GM18873 (cell line): ENCODE data around the gene CUL2.
A peak's percentile ranks its signal among the peaks of the same experiment; 100 is the strongest.

ENCODE experiments used
- ATAC-seq: cut with Tn5 transposase; IDR thresholded peaks from one replicate; pipeline ENCODE4 v1.9.1; 2021; ENCODE audit warnings: mild to moderate bottlenecking, moderate library complexity, moderate number of reproducible peaks; ENCODE audit not compliant: unreplicated experiment, low FRiP score

CUL2 gene

DNA sequence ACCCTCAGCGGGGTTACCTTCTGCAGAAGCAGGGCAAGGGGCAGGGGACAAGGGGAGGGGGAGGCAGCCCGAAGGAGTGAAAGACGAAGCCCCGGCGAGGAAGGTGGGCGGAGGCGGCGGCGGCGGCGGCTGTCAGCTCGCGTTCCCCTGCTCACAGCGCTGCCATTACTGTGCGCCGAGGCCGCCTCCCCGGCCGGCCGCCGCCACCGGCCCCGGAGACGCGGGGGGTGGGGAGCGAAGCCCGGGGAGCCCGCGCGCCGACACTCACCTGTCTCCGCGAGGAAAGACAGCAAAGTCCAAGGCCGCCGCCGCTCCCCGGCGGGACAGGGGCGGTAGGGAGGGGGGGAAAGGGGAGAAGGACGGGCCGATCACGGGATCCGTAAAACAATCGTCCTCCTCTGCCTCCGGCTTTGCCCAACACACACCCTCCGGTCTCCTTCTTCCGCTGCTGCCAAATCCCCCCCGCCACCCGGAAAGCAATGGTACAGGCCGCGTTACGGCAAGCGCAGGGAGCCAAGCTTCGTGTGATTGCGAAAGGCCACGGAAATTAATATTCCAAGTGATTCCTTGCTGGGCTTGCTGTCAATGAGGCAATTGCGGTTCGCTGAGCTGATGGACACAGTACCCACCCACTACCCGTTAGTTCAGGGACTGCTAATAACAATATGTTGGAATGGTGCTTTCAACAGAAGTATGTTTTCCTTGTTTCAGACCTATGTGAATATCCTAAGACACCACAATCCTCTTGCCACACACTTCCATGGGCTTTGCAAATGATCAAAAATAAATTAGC, at the start of gene CUL2:
Gene CUL2, minus strand, starts transcription at position 180 of the 793 bp plus-strand sequence. CDS start 19,024 bp downstream, outside the sequence.
- ATAC-seq: peak; percentile 70

DNA sequence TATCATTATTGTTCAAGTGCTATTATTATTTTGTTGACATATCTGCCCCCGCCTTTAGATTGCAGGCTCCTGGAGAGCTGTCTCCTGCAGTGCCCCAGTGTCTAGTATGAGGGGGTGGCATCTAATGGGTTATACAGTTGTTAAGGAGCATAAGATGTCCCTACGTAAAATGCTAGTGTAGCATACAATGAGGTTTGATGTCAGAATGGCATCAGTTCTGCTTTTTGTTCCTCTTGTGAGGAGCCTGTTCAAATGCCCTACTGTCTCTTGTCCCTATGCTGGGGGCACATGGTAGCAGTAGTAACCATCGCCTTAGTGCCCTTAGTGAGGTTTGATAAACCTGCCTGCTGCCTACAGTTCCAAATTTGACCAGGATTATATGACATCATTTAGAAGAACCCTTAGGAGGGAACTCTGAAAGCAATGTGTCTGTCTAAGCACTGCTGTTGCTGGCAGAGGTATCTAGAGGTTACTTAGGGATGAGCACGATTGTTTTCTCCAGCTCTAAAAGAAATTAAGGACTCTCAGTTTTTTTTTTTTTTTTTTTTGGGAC, 46.2 kb upstream of the CUL2 start:
- peak; percentile 53 for ATAC-seq

DNA sequence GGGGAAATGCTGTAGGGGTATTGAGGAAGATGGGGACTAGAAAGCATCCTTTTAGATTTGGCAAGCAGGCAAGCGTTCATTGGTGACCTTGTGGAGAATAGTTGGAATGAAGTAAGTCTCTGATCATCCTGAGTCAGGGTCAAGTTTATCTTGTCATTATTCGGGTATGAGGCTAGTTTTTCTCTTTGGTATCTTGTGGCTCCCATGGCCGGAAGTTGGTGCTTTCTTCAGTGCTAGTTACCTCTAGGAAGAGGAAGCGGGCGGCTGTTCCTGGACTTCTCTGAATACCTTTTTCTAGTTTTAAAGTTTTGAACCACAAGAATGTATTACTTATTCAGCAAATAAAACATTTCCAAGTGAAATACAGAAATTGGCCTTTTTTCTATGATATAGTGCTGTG, 45.7 kb upstream of the CUL2 start:
- ATAC-seq: no peak

DNA sequence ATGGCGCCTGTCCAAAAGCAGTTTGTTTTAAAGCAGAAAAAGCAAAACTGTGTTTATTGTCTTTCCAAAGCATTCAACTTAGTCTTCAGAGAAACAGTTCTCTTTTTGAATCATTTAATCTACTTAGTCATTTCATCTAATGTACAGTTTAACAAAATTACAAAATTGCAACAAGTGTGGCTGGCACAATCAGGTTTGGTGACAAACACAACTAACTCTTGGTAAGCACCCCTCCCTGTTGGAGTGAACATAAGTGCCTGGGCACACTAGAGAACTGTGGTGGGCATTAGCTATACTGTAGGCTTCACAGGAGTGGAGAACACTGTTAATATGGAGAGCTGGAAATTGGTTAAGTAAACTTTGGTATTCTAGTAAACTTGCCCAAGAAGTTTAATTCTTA, 43.4 kb upstream of the CUL2 start:
- ATAC-seq: no peak

DNA sequence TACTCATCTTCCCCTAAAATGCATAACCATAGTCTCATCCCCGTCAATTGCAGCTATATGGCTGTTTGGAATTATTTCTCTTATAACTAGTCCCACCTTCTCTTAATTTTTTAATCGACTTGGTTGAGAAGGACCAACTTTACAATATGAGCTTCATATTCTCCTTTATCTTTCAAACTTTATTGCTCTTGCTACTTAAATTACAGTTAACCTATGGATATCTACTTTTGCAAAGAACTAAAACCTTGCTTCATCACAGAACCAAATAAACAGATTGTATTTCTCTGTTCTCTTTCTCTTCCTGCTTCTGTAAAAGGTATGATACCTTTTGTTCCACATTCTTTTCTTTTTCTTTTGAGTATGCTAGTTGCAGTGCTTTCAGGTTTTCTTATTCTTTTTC, 42.6 kb upstream of the CUL2 start:
- ATAC-seq: no peak

DNA sequence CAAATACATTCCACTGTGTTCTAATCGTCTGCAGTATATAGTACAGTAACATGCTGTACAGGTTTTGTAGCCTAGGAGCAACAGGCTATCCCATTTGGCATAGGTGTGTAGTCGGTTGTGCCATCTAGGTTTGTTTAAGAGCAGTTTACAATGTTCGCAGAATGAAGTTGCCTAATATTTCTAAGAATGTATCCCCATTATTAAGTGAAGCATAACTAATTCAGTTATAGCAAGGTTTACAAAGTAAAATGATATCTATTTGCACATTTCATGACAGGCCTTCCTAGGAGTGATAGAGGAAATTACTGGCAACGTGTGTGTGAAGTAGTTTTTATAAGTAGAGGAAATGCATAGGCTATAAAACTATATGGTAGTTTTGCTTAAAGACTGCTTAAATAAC, 40.5 kb upstream of the CUL2 start:
- no peak for ATAC-seq

DNA sequence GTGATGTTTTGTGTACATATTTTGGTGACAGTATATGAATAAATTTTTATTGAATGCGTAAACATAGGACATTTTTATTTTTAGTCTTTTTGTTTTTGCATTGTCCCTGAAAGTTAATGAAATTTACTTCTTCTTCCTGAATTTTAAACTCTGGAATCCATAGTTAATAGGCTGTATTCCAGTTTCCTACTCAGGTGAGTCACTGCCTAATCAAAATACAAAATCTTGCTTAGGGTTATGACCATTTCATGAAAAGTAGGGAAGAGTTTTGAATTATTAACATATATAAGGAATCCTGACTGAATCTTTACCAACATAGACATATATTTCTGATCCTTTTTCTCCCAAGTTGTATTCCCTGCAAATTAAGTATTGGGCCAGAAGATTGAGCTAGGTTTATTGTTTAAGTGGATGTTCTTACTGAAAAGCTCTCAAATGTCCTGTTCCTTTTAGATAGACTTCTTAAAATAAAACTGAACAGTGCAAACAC, 39.1 kb upstream of the CUL2 start:
- ATAC-seq: no peak

DNA sequence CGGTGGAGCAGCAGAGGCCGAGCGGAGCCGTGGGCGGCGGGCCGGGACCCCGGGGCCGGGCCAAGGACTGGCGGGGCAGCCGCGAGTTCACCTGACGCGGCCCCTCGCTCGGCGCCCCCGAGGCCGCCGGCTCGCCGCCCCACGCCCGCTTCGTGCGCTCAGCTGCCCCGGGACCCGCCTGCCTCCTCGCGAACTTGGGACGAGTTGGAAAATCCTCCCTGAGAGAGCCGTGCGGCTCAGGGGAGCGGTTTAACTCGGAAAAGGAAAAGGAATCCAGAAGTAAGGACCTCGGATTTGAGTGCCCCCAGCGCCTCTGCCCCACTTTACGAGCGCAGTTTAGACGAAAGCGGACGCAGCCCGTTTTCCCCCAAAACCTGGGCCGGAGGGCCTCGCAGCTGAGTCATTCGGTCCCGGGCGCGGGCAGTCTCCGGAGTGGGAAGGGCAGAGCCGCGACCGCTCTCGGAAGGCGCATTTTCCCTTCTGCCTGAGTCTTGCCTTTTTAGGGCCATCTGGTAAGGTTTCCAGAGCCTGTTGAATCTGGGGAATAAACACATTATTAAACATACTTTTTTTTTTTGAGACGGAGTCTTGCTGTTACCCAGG, 37.2 kb upstream of the CUL2 start:
- ATAC-seq: no peak

DNA sequence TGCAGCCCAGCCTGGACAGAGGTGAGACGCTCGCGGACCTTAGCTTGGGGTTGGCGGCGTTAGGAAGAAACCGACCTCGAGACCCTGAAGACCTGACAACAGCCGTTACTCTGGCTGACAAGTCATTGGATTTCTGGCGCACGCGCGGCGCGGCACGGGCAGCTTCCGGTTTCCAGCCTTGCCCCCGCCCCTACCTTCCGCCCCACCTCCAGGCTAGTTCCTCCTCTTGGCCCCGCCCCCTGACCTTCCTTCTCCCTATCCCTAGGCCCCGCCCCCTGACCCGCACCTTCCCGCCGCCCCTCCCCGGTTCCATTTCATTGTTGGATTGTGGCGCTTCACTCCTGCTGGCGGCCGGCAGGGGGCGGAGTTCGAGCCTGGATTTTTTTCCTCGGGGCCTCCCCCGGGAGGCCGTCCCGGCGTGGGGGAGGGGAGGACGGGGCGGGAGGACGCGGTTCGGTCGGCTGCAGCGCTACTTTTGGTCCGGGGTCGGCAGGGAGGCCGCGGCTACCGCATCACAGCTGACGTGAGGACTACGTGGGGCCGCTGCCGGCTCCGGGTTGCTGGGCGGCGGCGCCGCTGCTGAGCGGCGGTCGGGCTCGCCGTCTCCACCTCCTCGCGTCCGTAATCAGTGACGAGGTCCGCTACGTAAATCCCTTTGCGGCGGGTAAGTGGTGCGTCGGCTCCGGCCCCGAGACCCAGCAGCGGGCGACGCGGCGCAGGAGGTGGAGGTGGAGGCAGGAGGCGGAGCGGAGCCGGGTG, 36.6 kb upstream of the CUL2 start, which contains the start of gene CREM:
Gene CREM, plus strand, starts transcription at position 317 of the 759 bp plus-strand sequence. CDS start 10,990 bp downstream, outside the sequence.
- peak; percentile 71 for ATAC-seq

DNA sequence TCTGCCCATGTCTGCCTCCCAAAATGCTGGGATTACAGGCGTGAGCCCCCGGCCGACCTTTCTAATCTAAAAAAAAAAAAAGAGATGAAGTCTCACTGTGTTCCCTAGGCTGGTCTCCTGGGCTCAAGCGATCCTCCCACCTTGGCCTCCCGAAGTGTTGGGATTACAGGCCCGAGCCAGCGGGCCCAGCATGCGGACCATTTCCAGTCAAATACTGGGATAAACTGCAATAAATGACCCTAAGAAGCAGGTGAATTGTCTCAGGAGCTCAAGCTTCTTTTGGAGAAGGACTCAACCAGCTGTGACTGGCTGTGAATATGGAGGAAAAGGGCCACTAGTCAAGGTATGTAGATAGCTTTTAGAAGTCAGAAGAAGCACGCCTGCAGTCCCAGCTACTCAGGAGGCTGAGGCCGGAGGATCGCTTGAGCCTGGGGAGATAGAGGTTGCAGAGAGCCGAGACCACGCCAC, 36.0 kb upstream of the CUL2 start:
- no peak for ATAC-seq

DNA sequence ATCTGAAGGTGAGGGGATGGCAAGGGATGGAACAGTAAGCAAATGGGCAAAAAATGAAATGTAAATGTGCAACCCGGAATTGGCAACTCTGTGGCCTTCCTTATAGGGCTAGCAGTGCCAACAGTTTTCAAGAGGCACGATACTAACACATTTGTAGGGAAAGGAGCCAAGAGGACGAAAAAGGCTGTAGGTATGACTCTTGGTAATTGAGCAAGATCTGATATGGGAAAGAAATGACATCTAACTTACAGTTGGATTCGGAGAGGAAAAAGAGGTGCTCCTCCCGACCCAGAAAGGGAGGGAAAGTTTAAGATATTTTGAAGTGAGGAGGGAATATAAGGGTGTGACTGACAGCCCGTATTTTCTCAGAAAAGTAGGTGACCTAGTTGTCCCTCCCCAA, 34.4 kb upstream of the CUL2 start:
- no peak for ATAC-seq

DNA sequence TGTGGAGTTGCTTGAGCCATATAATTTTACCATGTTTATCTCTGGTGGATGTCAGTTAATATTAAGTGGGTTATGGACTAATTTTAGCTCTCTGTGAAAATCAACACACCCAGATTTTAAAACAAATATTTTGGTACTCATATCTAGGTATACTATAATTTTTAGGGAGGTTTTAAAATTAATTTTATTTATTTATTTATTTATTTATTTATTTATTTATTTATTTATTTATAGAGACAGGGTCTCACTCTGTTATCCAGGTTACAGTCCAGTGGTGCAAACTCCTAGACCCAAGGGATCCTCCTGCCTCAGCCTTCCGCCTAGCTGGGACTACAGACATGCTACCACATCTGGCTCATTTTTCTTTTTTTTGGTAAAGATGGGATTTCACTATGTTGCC, 29.2 kb upstream of the CUL2 start:
- ATAC-seq: no peak

DNA sequence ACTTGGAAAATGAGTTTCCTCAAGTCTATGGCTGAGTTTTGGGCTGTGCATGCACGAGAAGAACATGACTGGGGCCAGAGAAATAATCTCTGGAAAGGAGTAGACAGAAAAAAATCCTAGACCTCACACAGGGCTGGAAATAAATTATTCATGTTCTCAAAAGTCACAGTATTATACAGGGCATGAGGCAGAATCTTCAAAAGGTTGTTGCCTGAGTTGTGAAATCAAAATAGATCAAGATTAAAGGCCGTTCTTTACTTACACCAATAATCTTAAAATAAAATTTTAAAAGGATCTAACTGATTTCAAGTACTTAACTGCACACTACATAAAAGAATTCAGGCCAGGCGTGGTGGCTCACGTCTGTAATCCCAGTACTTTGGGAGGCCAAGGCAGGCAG, 22.4 kb upstream of the CUL2 start:
- ATAC-seq: no peak

DNA sequence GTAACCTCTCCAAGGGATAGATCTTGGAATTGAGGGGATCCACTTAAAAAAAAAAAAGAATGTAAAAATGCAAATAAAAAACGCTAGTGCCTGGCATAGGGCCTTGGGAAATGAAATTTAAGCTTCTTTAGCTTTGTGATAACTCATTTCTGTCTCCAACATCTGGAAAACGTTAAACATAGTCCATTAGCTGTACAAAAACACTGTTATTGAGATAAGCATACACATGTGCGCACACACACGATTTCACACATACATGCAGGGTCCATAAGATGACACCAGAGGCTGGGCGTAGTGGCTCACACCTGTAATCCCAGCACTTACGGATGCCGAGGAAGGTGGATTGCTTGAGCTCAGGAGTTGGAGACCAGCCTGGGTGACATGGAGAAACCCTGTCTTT, 13.7 kb upstream of the CUL2 start:
- ATAC-seq: no peak

DNA sequence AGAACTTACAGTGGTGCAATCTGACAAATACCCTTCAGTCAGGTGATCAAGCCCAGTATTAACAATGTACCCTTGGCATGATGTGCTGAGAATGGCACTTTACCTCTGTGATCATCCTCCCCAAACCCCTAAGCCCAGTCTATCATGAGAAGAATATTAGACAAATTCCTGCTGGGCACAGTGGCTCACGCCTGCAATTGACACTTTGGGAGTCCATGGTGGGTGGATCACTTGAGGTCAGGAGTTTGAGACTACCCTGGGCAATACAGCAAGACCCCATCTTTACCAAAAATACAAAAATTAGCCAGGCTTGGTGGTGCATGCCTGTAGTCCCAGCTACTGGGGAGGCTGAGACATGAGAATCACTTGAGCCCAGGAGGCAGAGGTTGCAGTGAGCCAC, 7.4 kb upstream of the CUL2 start:
- no peak for ATAC-seq

DNA sequence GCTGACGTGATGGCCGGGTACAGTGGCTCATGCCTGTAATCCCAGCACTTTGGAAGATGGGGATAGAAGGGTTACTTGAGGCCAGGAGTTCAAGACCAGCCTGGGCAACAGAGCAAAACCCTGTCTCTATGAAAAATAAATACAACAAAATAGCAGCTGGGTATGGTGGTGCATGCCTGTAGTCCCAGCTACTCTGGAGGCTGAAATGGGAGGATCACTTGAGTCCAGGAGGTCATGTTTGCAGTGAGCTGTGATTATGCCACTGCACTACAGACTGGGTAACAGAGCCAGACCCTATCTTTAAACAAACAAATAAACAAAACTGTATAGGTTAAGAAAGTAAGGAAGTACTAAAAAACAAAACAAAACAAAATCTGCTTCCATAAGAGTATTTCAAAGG, 6.2 kb upstream of the CUL2 start:
- ATAC-seq: no peak

DNA sequence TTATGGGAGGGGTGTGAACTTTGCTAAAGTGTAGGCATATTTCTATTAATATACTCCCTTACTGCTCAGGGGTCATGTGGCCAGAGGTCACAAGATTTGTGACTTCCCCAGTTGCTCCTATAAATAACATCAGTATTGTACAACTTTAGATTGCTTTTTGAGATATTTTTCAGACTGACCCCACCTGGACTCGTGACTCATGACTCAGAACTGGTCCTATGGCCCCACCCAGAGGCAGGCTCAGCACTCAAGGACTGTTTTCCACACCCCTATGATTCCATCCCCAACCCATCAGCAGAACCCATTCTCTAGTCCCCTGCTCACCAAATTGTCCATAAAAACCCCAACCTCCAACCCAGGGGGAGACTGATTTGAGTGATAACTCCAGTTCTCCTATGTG, 2.7 kb upstream of the CUL2 start:
- no peak for ATAC-seq

DNA sequence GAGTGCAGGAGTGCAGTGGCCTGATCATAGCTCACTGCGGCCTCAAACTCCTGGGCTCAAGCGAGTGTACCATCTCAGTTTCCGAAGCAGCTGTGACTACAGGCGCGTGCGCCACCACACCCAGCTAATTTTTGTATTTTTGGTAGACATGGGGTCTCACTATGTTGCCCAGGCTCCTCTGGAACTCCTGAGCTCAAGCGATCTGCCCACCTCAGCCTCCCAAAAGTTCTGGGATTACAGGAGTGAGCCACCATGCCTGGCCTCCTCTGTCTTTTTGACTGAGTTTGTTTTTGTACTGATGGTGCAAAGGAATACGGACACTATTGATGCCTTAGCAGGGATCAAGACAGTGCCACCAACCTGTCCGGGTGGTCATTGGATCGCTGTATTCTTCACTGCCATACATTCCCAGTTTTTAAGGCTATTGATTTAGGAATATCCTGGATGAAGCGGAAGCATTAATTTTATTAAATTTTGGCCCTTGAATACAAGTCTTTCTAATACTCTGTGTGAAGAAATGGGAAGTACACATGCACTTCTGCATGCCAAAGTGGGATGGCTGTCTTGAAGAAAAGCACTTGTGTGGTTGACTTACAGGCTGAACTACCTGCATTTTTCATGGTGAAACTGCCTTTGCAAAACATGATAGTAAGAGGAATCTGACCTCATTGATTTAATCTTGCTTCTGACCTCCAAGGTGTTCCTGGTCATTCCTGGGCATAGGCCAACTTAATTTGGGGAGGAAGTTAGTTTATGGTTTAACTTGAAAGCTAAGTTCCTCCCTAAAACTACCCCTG, 2.1 kb upstream of the CUL2 start:
- ATAC-seq: no peak

DNA sequence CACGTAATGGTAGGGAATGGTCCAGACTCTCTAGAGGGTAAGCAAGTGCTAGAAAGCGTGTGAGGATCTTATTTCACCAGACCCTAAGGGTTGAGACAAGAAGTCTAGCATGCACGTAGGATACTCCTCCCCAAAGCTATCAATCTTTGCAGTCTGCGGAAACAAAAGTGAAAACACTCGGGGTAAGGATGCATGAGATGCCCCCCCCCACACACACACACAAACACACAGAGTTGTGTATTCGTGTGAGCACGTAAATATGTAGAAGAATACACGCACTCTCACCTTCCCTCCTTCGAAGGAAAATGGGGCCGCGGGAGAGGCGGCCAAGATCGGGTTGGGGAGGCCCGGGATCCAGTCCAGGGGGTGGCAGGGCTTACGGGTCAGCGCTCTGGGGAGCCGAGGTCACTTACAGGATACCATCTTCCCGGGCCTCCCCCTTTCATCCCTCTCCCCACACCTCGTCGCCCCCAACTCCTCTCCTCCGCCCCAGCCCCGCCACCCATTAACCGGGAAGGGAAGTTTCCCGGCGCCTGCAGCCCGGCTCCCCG, 455 bp downstream of the CUL2 start:
- peak; percentile 16 for ATAC-seq

DNA sequence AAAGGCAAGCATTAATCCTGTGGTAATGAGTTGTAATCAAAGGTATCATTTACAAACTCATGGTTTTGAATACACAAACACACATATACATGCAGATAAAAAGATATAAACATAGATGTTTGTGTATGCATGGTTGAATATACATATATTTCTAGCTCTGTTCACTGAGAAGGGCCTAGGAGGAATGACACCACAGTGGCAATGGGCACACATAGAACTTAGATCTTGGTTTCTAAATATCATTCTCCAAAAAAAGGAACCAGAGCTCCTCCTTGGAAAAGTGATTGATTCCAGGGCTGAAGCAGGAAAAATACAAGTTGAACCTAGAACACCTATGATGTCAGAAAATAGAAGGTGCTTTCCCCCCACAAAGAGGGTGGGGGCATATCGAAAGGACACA, 6.9 kb downstream of the CUL2 start:
- no peak for ATAC-seq
